Measurements from ENCODE around the gene PPP1R3G. TPM values are rescaled to one million over a fixed set of nuclear protein-coding genes. Genes with fewer than 3 reads are reported as not detected.
"Not testable (repeated sequence)": the region's sequence is repeated elsewhere in the genome, so short reads cannot be mapped to it uniquely, and the experiment has no call there.

The PPP1R3G gene
- total RNA-seq, 4 donors from 2014 or later = 0.35 to 1.7 TPM; not detected in 2

GRCh38 chr6:5054245-5054873 lies 30.8 kb upstream of the PPP1R3G start:
- Histone ChIP-seq H3K27ac (no peak overlapping the region), H3K27me3 (no peaks in the 10 kb centered on the region), H3K36me3 (no peaks in the 10 kb centered on the region), H3K4me1 (no peaks in the 10 kb centered on the region), H3K9me3 (peaks cover 0 to 6% (median 0%) of the 10 kb centered on the region in 4 donors), H3K4me3 (no peak overlapping the region)
- no peak for TF ChIP-seq CTCF (IDR thresholded peaks at IDR 0.05)
- TF ChIP-seq POLR2A (IDR thresholded peaks at IDR 0.05) = no peak
- DNase-seq = no peak

GRCh38 chr6:5055118-5055517 lies 30.0 kb upstream of the PPP1R3G start:
- H3K27ac ChIP-seq = no peak overlapping the region

GRCh38 chr6:5058254-5058653 lies 26.9 kb upstream of the PPP1R3G start:
- no peak for TF ChIP-seq CTCF (IDR thresholded peaks at IDR 0.05)
- no peak for TF ChIP-seq POLR2A (IDR thresholded peaks at IDR 0.05)
- H3K9me3 ChIP-seq = no peaks in the 10 kb centered on the region
- H3K4me1 ChIP-seq = no peaks in the 10 kb centered on the region
- no peaks in the 10 kb centered on the region for H3K36me3 ChIP-seq
- no peak overlapping the region for H3K4me3 ChIP-seq
- DNase-seq = no peak
- H3K27me3 ChIP-seq = no peaks in the 10 kb centered on the region
- no peak overlapping the region for H3K27ac ChIP-seq

More at GRCh38 chr6:5055118-5055517, 30.0 kb upstream of the PPP1R3G start:
- Histone ChIP-seq H3K4me3 (no peak overlapping the region), H3K9me3 (peaks cover 0 to 6% (median 0%) of the 10 kb centered on the region in 4 donors), H3K36me3 (no peaks in the 10 kb centered on the region), H3K4me1 (no peaks in the 10 kb centered on the region), H3K27me3 (no peaks in the 10 kb centered on the region)
- TF ChIP-seq CTCF (IDR thresholded peaks at IDR 0.05) = no peak
- TF ChIP-seq POLR2A (IDR thresholded peaks at IDR 0.05) = no peak
- no peak for DNase-seq

- Histone ChIP-seq H3K4me1 (no peaks in the 10 kb centered on the region), H3K27ac (no peak overlapping the region), H3K36me3 (no peaks in the 10 kb centered on the region), H3K4me3 (no peak overlapping the region), H3K27me3 (no peaks in the 10 kb centered on the region), H3K9me3 (no peaks in the 10 kb centered on the region)
- TF ChIP-seq CTCF (IDR thresholded peaks at IDR 0.05) = no peak
- TF ChIP-seq POLR2A (IDR thresholded peaks at IDR 0.05) = no peak
- no peak for DNase-seq
These were observed 25.9 kb upstream of the PPP1R3G start for GRCh38 chr6:5059036-5059896.

GRCh38 chr6:5060439-5060838 lies 24.7 kb upstream of the PPP1R3G start:
- not testable (repeated sequence) for H3K27me3 ChIP-seq, H3K4me3 ChIP-seq, H3K36me3 ChIP-seq, H3K4me1 ChIP-seq, H3K27ac ChIP-seq, DNase-seq, H3K9me3 ChIP-seq

- H3K4me1 ChIP-seq = no peaks in the 10 kb centered on the region
- DNase-seq = no peak
- no peak overlapping the region for H3K27ac ChIP-seq
- H3K36me3 ChIP-seq = no peaks in the 10 kb centered on the region
- no peaks in the 10 kb centered on the region for H3K27me3 ChIP-seq
- H3K9me3 ChIP-seq = no peaks in the 10 kb centered on the region
- TF ChIP-seq CTCF (IDR thresholded peaks at IDR 0.05) (no peak), POLR2A (IDR thresholded peaks at IDR 0.05) (no peak)
- no peak overlapping the region for H3K4me3 ChIP-seq
These were observed 24.0 kb upstream of the PPP1R3G start for GRCh38 chr6:5061152-5061551.
